Endodermal cell (in vitro differentiated cells): ENCODE results near the gene DNAAF9. TPM values are rescaled to one million over a fixed set of nuclear protein-coding genes. Genes with fewer than 3 reads are reported as not detected.
A peak's percentile ranks its signal among the peaks of the same experiment; 100 is the strongest.

Experiments
- DNase-seq: peaks from one replicate; pipeline ENCODE4 v3.0.0-alpha.2; 2017
- H3K27ac ChIP-seq: 2 replicates; pipeline ENCODE4 v1.5.1; 2013; ENCODE audit warnings: mild to moderate bottlenecking, low read depth, low read length, moderate library complexity
- H3K27me3 ChIP-seq: 2 replicates; pipeline ENCODE4 v1.6.1; 2013; ENCODE audit warnings: mild to moderate bottlenecking, low read length, moderate library complexity; ENCODE audit not compliant: insufficient read depth, control insufficient read depth, poor library complexity, severe bottlenecking
- H3K36me3 ChIP-seq: 2 replicates; pipeline ENCODE4 v1.7.0; 2013; ENCODE audit warnings: mild to moderate bottlenecking, low read length, moderate library complexity; ENCODE audit not compliant: control insufficient read depth, insufficient read depth
- H3K4me1 ChIP-seq: one replicate; pipeline ENCODE4 v1.7.0; 2013; ENCODE audit warnings: low read length; ENCODE audit not compliant: control insufficient read depth, insufficient read depth
- H3K4me3 ChIP-seq: 2 replicates; pipeline ENCODE4 v1.5.1; 2013; ENCODE audit warnings: mild to moderate bottlenecking, low read length, moderate library complexity
- H3K9ac ChIP-seq: 2 replicates; pipeline ENCODE4 v1.6.1; 2013; ENCODE audit warnings: mild to moderate bottlenecking, low read length, moderate library complexity; ENCODE audit not compliant: poor library complexity, severe bottlenecking; ENCODE audit errors: extremely low read depth
- H3K9me3 ChIP-seq: 2 replicates; pipeline ENCODE4 v1.6.1; 2013; ENCODE audit warnings: mild to moderate bottlenecking, low read length, moderate library complexity; ENCODE audit not compliant: control insufficient read depth
- H3K27ac Mint-ChIP-seq: 2 replicates; pipeline ENCODE4 v1.8.0; 2020; ENCODE audit warnings: mixed read lengths
- H3K27me3 Mint-ChIP-seq: 2 replicates; pipeline ENCODE4 v1.8.0; 2021; ENCODE audit warnings: mild to moderate bottlenecking, mixed read lengths; ENCODE audit not compliant: insufficient read depth
- H3K36me3 Mint-ChIP-seq: 2 replicates; pipeline ENCODE4 v1.8.0; 2020; ENCODE audit warnings: low read depth, mixed read lengths
- H3K4me1 Mint-ChIP-seq: 2 replicates; pipeline ENCODE4 v1.8.0; 2020; ENCODE audit warnings: mixed read lengths
- H3K4me3 Mint-ChIP-seq: 2 replicates; pipeline ENCODE4 v1.8.0; 2020; ENCODE audit warnings: mild to moderate bottlenecking, moderate library complexity, mixed read lengths
- H3K9me3 Mint-ChIP-seq: 2 replicates; pipeline ENCODE4 v1.8.0; 2020; ENCODE audit warnings: mild to moderate bottlenecking, mixed read lengths
- WGBS, 2 experiments: methylation state at CpG; one replicate each; pipeline versions ENCODE4 v1.1.5 to v1.1.7; 2013; ENCODE audit warnings: missing lambda C conversion rate in 2 of 2, mixed read lengths in 1 of 2; ENCODE audit not compliant: insufficient coverage in 1 of 2, insufficient read length in 1 of 2; 5-methylcytosine and 5-hydroxymethylcytosine counted together
- total RNA-seq, 2 donors: library from RNA; stranded (reverse); fragmentation: NEBNext Ultra II Directional in 1 of 2; extraction: Animal tissue kit (Norgen Biotek cat#: 25700) in 1 of 2; gene quantifications; 2 replicates in 1 of 2; 3 replicates in 1 of 2; pipeline ENCODE4 v1.2.1, GENCODE V29; 2021
- TF ChIP-seq, protein P1 (sequence below): fragments of 200-600 bp; sonication (generic); conservative IDR thresholded peaks from 2 replicates; pipeline ENCODE4 v1.5.0; 2021; ENCODE audit warnings: antibody characterized with exemption, mild to moderate bottlenecking

Gene DNAAF9
- total RNA-seq, 2 donors from 2014 or later = 9.6 to 12.1 TPM

DNA sequence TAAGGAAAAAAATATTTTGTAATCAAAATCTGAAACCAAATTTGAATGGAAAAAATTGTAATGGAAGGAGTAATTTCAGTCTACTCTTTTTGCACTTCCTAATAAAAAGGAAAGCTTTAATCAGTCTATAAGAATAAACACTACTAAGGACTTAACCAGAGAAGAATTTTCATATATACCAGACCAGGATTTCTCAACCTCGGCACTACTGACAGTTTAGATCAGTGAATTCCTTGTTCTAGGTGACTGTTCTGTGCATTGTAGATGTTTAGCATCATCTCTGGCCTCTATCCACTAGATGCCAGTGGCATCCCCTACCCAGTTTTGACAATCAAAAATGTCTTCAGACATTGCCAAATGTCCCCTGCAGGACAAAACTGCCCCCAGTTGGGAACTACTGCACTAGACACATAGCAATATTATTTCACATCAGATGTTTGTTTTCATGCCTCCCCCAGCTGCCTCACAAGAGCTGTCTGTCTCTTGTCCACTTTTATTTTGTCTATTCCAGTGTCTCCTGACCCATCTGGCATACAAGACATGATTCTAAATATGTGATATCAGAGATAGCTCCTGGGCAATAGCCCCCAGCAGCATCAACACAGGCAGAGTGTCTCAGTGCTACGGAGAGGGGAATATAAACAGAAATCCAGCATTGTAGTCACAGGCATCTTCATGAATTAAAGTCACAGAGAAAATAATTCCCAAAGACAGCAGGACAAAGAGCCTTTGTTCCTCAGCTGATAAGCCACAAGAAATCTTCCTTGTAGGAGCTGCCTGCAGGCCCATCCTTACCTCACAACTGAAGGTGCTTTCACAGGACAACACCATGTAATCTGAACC, 27.0 kb downstream of the DNAAF9 start:
- TF ChIP-seq, protein P1, sequence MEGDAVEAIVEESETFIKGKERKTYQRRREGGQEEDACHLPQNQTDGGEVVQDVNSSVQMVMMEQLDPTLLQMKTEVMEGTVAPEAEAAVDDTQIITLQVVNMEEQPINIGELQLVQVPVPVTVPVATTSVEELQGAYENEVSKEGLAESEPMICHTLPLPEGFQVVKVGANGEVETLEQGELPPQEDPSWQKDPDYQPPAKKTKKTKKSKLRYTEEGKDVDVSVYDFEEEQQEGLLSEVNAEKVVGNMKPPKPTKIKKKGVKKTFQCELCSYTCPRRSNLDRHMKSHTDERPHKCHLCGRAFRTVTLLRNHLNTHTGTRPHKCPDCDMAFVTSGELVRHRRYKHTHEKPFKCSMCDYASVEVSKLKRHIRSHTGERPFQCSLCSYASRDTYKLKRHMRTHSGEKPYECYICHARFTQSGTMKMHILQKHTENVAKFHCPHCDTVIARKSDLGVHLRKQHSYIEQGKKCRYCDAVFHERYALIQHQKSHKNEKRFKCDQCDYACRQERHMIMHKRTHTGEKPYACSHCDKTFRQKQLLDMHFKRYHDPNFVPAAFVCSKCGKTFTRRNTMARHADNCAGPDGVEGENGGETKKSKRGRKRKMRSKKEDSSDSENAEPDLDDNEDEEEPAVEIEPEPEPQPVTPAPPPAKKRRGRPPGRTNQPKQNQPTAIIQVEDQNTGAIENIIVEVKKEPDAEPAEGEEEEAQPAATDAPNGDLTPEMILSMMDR = no peak
- no peak overlapping the region for H3K4me3 ChIP-seq
- H3K36me3 ChIP-seq = peaks cover 19% of the 10 kb centered on the region
- H3K27ac ChIP-seq = peak overlapping the region; percentile 5
- Mint-ChIP-seq H3K27ac (peak overlapping the region; percentile 69), H3K4me1 (peaks cover 13% of the 10 kb centered on the region), H3K36me3 (peaks cover 29% of the 10 kb centered on the region), H3K27me3 (no peaks in the 10 kb centered on the region), H3K4me3 (no peak overlapping the region), H3K9me3 (no peaks in the 10 kb centered on the region)
- H3K27me3 ChIP-seq = no peaks in the 10 kb centered on the region
- H3K9ac ChIP-seq = peak overlapping the region; percentile 11
- no peak for DNase-seq
- H3K4me1 ChIP-seq = peaks cover 4% of the 10 kb centered on the region
- H3K9me3 ChIP-seq = no peaks in the 10 kb centered on the region
- WGBS, 2 experiments = 80 to 98% methylated on average over 2 of the region's 2 CpGs

DNA sequence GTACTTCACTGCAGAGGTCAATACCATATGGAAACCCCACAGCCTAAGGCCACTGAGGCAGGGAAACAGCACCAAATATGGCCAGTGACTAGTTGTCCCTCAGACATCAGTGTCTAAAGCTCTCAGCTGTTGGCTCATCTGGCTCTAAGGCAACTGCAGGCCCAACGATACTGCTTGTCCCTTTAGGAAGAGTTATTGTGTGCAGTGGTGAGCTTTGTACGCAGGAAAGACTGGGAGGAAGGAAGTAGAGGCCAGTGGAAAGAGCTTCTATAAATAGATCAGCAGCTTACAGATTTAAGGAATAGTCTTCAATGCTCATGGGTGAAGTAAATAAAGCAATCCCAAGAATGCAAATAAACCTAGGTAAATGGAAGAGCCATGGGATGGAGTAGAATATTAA, 29.3 kb downstream of the DNAAF9 start:
- no peaks in the 10 kb centered on the region for H3K27me3 Mint-ChIP-seq

DNA sequence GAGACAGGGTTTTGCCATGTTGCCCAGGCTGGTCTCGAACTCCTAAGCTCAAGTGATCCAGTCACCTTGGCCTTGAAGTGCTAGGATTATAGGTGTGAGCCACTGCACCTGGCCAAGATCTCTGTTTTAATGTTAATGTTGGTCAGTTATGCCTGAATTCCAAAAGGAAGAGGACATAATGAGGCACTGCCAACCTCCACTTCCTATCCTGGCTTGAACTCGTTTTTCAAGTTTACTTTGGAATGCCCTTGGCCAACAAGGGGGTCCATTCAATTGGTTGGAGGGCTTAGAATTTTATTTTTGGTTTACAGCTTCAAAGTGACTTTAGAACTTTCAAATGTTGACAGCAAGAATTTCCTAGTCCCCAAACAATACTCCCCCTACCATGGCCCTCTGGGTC, 29.8 kb downstream of the DNAAF9 start:
- peaks cover 13% of the 10 kb centered on the region for H3K4me1 Mint-ChIP-seq
- peaks cover 54% of the 10 kb centered on the region for H3K36me3 Mint-ChIP-seq
- no peaks in the 10 kb centered on the region for H3K27me3 Mint-ChIP-seq
- H3K27ac ChIP-seq = no peak overlapping the region
- H3K27me3 ChIP-seq = no peaks in the 10 kb centered on the region
- no peak for DNase-seq
- H3K9me3 ChIP-seq = no peaks in the 10 kb centered on the region
- peaks cover 4% of the 10 kb centered on the region for H3K4me1 ChIP-seq
- TF ChIP-seq, protein P1 = no peak
- H3K9ac ChIP-seq = no peak overlapping the region
- no peaks in the 10 kb centered on the region for H3K9me3 Mint-ChIP-seq
- no peak overlapping the region for H3K27ac Mint-ChIP-seq
- WGBS, 2 experiments = 89 to 100% methylated on average over 2 of the region's 2 CpGs
- no peak overlapping the region for H3K4me3 Mint-ChIP-seq
- H3K36me3 ChIP-seq = peaks cover 45% of the 10 kb centered on the region
- H3K4me3 ChIP-seq = no peak overlapping the region

More for the DNA sequence above, 29.3 kb downstream of the DNAAF9 start:
- no peak for DNase-seq
- Mint-ChIP-seq H3K27ac (no peak overlapping the region), H3K4me3 (no peak overlapping the region), H3K4me1 (peaks cover 13% of the 10 kb centered on the region), H3K9me3 (no peaks in the 10 kb centered on the region), H3K36me3 (peaks cover 50% of the 10 kb centered on the region)
- Histone ChIP-seq H3K4me3 (no peak overlapping the region), H3K9me3 (no peaks in the 10 kb centered on the region), H3K4me1 (peaks cover 4% of the 10 kb centered on the region), H3K27ac (no peak overlapping the region), H3K36me3 (peaks cover 41% of the 10 kb centered on the region), H3K9ac (no peak overlapping the region), H3K27me3 (no peaks in the 10 kb centered on the region)
- TF ChIP-seq, protein P1 = no peak
- WGBS, 2 experiments = 90 to 93% methylated on average over 2 of the region's 2 CpGs
